Hepatocyte (in vitro differentiated cells): ENCODE data around the gene CLEC16A.

Experiments
- EZH2 ChIP-seq: fragments of 200-600 bp; sonication (generic); IDR thresholded peaks from 2 replicates; pipeline ENCODE4 v1.6.1; 2016; ENCODE audit warnings: antibody characterized with exemption, mild to moderate bottlenecking, borderline replicate concordance
- TF ChIP-seq, protein P1 (sequence below): fragments of 200-600 bp; sonication (generic); IDR thresholded peaks from 2 replicates; pipeline ENCODE4 v1.5.1; 2016; ENCODE audit warnings: antibody characterized with exemption, mild to moderate bottlenecking; ENCODE audit not compliant: poor library complexity

DNA sequence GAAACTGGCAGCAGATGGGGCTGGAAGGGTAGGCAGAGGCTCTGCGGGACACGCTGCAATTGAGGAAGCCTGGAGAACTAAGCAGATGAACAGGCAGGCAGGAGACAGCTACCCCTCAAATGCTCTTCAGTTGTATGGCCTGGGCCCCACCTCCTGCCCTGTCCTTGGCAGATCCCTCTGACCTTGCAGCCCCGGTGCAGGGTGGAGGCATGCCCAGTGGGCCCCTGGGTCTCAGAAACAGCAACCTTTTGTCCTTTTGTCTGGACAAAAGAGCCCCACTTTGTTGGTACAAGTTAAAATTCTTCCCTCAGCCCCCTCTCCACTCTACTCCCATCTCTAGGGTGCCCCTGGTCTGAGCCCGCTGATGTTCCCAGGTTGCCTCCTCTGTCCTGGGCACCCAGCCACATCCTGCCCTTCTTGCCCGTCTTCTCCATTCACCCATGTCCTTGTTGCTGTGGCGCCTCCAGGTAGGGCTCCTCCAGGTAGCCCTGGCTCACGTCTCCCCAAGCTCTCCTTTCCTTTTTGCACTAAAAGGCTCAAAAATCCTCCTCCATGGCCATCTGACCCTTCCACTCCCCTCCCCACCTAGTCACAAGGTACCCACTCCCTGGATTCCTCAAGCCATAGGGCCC lies 136.8 kb downstream of the CLEC16A start:
- TF ChIP-seq EZH2 = no peak
- TF ChIP-seq, protein P1, sequence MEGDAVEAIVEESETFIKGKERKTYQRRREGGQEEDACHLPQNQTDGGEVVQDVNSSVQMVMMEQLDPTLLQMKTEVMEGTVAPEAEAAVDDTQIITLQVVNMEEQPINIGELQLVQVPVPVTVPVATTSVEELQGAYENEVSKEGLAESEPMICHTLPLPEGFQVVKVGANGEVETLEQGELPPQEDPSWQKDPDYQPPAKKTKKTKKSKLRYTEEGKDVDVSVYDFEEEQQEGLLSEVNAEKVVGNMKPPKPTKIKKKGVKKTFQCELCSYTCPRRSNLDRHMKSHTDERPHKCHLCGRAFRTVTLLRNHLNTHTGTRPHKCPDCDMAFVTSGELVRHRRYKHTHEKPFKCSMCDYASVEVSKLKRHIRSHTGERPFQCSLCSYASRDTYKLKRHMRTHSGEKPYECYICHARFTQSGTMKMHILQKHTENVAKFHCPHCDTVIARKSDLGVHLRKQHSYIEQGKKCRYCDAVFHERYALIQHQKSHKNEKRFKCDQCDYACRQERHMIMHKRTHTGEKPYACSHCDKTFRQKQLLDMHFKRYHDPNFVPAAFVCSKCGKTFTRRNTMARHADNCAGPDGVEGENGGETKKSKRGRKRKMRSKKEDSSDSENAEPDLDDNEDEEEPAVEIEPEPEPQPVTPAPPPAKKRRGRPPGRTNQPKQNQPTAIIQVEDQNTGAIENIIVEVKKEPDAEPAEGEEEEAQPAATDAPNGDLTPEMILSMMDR = no peak
